ENCODE measurements around the gene MED25.

DNA sequence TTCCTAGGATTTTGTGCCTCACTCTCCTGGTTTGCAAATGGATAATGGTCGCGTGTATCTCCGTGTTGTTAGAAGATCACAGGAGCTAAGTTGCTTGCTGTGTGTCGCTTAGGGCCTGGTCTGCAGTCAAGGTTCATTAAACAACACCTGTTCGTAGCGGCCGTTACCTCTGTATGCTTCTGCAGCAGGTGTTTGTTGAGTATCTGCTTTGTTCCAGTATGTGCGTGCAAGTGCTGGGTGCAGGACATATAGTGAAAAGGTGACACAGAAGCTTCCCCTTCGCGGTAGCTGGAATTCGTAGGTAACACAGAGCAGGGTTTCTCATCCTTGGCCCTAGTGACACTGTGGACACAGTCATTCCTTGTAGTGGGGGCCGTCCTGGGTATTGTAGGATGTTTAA is 5.4 kb downstream of the MED25 start:
- no peak for TF ChIP-seq POLR2A (IDR thresholded peaks at IDR 0.05)
- TF ChIP-seq, protein P1, sequence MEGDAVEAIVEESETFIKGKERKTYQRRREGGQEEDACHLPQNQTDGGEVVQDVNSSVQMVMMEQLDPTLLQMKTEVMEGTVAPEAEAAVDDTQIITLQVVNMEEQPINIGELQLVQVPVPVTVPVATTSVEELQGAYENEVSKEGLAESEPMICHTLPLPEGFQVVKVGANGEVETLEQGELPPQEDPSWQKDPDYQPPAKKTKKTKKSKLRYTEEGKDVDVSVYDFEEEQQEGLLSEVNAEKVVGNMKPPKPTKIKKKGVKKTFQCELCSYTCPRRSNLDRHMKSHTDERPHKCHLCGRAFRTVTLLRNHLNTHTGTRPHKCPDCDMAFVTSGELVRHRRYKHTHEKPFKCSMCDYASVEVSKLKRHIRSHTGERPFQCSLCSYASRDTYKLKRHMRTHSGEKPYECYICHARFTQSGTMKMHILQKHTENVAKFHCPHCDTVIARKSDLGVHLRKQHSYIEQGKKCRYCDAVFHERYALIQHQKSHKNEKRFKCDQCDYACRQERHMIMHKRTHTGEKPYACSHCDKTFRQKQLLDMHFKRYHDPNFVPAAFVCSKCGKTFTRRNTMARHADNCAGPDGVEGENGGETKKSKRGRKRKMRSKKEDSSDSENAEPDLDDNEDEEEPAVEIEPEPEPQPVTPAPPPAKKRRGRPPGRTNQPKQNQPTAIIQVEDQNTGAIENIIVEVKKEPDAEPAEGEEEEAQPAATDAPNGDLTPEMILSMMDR (IDR thresholded peaks at IDR 0.05): no peak
- no peak for TF ChIP-seq POLR2AphosphoS5 (IDR thresholded peaks at IDR 0.05; ENCODE audit: insufficient read depth in 1 of 2, low read depth in 1 of 2)

Data from vagina (tissue), 2 donors.